ENCODE results near the gene PDE6A.

Gene PDE6A

DNA sequence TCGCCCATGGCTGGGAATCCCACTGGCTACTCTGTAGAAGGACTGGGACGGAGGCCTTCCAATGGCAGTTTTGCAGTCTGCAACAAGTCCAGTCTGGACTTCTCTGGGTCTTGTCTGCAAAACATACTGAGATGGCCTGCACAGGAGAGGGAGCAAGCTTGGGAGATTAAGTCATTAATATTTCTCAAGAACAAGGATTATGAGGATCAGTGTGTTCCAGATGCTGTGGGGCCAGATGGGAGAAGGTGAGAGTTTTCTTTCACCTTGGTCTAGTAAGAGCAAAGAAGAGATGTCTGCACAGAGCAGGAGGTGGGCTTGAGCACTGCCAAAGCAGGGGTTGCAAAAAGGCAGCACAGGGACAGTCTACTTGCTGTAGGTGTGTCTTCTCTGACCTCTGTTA, at the start of gene PDE6A:
TSS of gene PDE6A (minus strand) at position 128 of the 400 bp plus-strand sequence. CDS start at position 8, 120 bp downstream.
- H3K36me3 ChIP-seq (ENCODE audit: control insufficient read depth, insufficient read depth, low read length): no peaks in the 10 kb centered on the region
- no peaks in the 10 kb centered on the region for H3K27me3 ChIP-seq (ENCODE audit: control insufficient read depth, insufficient read depth, low read length)
- no peak within 1 kb of the TSS for H3K9ac ChIP-seq (ENCODE audit: low read length)
- no peak within 1 kb of the TSS for H3K4me3 ChIP-seq (ENCODE audit: low read length)
- H3K4me1 ChIP-seq (ENCODE audit: control insufficient read depth, insufficient read depth, low read length): peaks cover 4% of the 10 kb centered on the region
- no peaks in the 10 kb centered on the region for H3K9me3 ChIP-seq (ENCODE audit: control insufficient read depth, low read length)

DNA sequence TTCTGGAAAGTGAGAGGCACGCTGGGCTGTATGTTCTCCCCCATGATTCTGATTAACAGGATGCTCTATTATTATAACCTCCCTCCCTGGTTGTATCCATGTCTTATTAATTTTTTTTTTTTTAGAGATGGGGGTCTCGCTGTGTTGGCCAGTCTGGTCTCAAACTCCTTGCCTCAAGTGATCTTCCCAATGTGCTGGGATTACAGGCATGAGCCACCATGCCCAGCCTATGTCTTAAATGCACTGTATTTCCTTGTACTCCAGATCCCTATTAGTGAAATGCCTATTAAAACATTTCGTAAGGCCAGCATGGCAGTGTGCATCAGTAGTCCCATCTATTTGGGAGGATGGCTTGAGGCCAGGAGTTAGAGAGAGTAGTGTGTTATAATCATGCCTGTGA, 48.9 kb upstream of the PDE6A start:
- Histone ChIP-seq H3K9me3 (ENCODE audit: control insufficient read depth, low read length) (no peaks in the 10 kb centered on the region), H3K9ac (ENCODE audit: low read length) (no peak overlapping the region), H3K4me3 (ENCODE audit: low read length) (no peak overlapping the region), H3K4me1 (ENCODE audit: control insufficient read depth, insufficient read depth, low read length) (no peaks in the 10 kb centered on the region), H3K36me3 (ENCODE audit: control insufficient read depth, insufficient read depth, low read length) (no peaks in the 10 kb centered on the region), H3K27me3 (ENCODE audit: control insufficient read depth, insufficient read depth, low read length) (no peaks in the 10 kb centered on the region)

DNA sequence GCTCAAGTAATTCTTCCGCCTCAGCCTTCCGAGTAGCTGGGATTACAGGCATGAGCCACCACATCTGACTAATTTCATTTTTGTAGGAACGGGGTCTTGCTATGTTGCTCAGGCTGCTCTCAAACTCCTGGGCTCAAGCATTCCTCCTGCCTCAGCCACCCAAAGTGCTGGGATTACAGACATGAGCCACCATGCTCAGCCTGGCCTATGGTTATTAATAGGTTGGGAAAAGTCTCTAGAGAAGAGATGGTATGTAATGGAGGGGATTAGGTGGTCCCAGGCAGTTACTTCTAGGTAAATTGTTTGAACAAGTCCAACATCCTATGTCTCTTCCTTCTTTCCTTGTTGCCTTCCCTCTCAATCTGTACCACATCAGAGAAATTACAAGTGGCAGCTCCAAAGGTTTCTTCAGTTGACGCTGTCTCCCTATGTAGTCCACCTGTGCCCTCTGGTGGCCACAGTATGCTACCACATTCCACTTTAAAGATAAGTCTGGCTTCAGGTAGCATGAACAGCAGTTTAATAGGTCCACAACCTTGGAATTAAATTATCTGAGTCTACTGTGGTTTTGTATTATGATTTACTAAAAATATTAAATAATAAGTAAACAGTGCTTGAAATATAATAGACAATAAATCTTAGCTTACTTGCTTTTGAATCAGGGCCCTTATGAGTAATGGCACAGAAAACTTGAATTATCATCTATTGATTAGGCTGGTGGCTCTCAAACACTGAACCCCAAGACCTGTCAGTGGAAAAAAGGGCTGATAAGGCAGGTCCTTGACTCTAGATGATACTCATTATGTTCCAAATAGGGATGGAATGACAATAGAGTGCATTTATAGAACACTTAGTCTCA, 46.2 kb upstream of the PDE6A start:
- no peak overlapping the region for H3K9ac ChIP-seq (ENCODE audit: low read length)
- H3K36me3 ChIP-seq (ENCODE audit: control insufficient read depth, insufficient read depth, low read length): no peaks in the 10 kb centered on the region
- no peaks in the 10 kb centered on the region for H3K9me3 ChIP-seq (ENCODE audit: control insufficient read depth, low read length)
- no peak overlapping the region for H3K4me3 ChIP-seq (ENCODE audit: low read length)
- no peaks in the 10 kb centered on the region for H3K27me3 ChIP-seq (ENCODE audit: control insufficient read depth, insufficient read depth, low read length)
- no peaks in the 10 kb centered on the region for H3K4me1 ChIP-seq (ENCODE audit: control insufficient read depth, insufficient read depth, low read length)

DNA sequence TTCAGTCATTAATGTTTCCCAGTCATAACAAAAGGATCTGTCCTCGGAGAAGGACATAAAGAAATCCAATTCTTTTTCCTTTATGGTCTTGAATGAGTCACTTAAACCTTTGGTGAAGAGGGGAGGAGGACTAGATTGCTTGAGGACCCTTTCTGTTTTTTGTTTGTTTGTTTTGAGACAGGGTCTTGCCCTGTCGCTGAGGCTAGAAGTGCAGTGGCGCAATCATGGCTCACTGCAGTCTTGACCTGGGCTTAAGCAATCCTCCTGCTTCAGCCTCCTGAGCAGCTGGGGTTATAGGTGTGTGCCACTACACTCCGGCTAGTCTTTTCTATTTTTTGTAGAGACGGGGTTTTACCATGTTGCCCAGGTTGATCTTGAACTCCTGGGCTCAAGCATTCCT, 43.5 kb upstream of the PDE6A start:
- Histone ChIP-seq H3K27me3 (ENCODE audit: control insufficient read depth, insufficient read depth, low read length) (no peaks in the 10 kb centered on the region), H3K9me3 (ENCODE audit: control insufficient read depth, low read length) (no peaks in the 10 kb centered on the region), H3K4me1 (ENCODE audit: control insufficient read depth, insufficient read depth, low read length) (no peaks in the 10 kb centered on the region), H3K9ac (ENCODE audit: low read length) (no peak overlapping the region), H3K36me3 (ENCODE audit: control insufficient read depth, insufficient read depth, low read length) (no peaks in the 10 kb centered on the region), H3K4me3 (ENCODE audit: low read length) (no peak overlapping the region)

DNA sequence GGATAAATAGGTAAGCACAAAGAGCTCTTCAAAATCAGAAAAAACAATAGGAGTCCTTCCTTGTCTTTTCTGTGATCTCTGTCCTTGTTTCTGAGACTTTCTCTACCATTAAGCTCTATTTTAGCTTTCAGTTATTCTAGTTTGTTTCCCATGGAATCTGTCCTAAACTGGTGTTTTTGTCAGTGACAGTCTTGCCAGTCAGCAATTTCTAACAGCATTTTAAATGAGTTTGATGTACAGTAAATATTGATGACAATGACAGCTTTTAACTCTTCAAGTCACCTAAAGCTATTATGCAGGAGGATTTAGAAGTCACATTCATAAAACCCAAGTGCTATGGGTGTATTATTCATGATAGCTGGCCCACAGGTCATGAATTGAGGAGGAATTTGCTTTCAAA, 37.9 kb upstream of the PDE6A start:
- Histone ChIP-seq H3K27me3 (ENCODE audit: control insufficient read depth, insufficient read depth, low read length) (no peaks in the 10 kb centered on the region), H3K36me3 (ENCODE audit: control insufficient read depth, insufficient read depth, low read length) (no peaks in the 10 kb centered on the region), H3K9me3 (ENCODE audit: control insufficient read depth, low read length) (no peaks in the 10 kb centered on the region), H3K9ac (ENCODE audit: low read length) (no peak overlapping the region), H3K4me3 (ENCODE audit: low read length) (no peak overlapping the region), H3K4me1 (ENCODE audit: control insufficient read depth, insufficient read depth, low read length) (no peaks in the 10 kb centered on the region)

DNA sequence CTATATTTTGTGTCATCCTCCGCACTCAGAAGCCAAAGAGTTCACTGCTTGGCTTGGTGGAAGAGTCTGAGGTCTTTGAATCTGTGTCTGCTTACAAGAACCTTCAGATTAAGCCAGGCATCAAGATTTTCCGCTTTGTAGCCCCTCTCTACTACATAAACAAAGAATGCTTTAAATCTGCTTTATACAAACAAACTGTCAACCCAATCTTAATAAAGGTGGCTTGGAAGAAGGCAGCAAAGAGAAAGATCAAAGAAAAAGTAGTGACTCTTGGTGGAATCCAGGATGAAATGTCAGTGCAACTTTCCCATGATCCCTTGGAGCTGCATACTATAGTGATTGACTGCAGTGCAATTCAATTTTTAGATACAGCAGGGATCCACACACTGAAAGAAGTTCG, 36.6 kb upstream of the PDE6A start:
- Histone ChIP-seq H3K27me3 (ENCODE audit: control insufficient read depth, insufficient read depth, low read length) (no peaks in the 10 kb centered on the region), H3K9me3 (ENCODE audit: control insufficient read depth, low read length) (no peaks in the 10 kb centered on the region), H3K4me1 (ENCODE audit: control insufficient read depth, insufficient read depth, low read length) (no peaks in the 10 kb centered on the region), H3K9ac (ENCODE audit: low read length) (no peak overlapping the region), H3K36me3 (ENCODE audit: control insufficient read depth, insufficient read depth, low read length) (no peaks in the 10 kb centered on the region), H3K4me3 (ENCODE audit: low read length) (no peak overlapping the region)

DNA sequence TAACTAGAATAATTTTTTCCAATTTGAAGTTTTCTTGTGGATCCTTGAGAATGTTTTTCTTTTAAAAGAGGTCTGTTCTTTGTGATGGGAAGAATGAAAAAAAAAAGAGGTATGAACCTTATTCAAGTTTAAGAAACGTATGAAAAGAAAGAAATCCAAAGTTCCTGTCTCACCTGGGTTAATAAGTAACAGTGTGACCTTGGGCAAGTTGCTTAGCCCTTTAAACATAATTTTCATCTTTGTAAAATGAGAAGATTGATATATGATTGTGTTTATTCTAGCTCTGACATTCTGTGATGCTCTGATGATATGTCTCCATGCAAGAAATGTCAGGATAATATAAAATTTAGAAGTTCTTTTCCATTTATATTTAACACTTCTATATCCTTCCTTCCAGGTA, 35.3 kb upstream of the PDE6A start:
- Histone ChIP-seq H3K9ac (ENCODE audit: low read length) (no peak overlapping the region), H3K4me3 (ENCODE audit: low read length) (no peak overlapping the region), H3K36me3 (ENCODE audit: control insufficient read depth, insufficient read depth, low read length) (no peaks in the 10 kb centered on the region), H3K27me3 (ENCODE audit: control insufficient read depth, insufficient read depth, low read length) (no peaks in the 10 kb centered on the region), H3K9me3 (ENCODE audit: control insufficient read depth, low read length) (no peaks in the 10 kb centered on the region), H3K4me1 (ENCODE audit: control insufficient read depth, insufficient read depth, low read length) (no peaks in the 10 kb centered on the region)

DNA sequence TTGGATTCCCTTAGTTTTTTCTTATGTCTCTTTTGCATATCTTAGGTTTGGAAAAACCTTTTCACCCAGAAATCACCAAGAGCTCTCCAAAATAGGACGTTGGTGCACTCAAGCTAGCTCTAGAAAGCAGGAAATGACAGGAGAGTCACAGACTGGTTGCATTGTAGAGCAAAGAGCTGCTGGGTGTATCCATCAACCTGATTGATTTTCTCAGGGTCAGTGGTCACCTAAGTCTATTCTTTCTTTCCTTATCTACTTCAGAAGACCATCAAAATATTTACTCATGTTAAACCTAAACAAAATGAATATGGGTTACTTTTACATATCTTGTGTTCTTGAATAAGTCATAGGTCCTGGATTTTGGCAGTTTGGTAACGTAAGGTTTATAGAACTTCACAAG, 30.8 kb upstream of the PDE6A start:
- H3K4me1 ChIP-seq (ENCODE audit: control insufficient read depth, insufficient read depth, low read length): no peaks in the 10 kb centered on the region
- H3K9ac ChIP-seq (ENCODE audit: low read length): no peak overlapping the region
- H3K4me3 ChIP-seq (ENCODE audit: low read length): no peak overlapping the region
- no peaks in the 10 kb centered on the region for H3K27me3 ChIP-seq (ENCODE audit: control insufficient read depth, insufficient read depth, low read length)
- no peaks in the 10 kb centered on the region for H3K36me3 ChIP-seq (ENCODE audit: control insufficient read depth, insufficient read depth, low read length)
- no peaks in the 10 kb centered on the region for H3K9me3 ChIP-seq (ENCODE audit: control insufficient read depth, low read length)

DNA sequence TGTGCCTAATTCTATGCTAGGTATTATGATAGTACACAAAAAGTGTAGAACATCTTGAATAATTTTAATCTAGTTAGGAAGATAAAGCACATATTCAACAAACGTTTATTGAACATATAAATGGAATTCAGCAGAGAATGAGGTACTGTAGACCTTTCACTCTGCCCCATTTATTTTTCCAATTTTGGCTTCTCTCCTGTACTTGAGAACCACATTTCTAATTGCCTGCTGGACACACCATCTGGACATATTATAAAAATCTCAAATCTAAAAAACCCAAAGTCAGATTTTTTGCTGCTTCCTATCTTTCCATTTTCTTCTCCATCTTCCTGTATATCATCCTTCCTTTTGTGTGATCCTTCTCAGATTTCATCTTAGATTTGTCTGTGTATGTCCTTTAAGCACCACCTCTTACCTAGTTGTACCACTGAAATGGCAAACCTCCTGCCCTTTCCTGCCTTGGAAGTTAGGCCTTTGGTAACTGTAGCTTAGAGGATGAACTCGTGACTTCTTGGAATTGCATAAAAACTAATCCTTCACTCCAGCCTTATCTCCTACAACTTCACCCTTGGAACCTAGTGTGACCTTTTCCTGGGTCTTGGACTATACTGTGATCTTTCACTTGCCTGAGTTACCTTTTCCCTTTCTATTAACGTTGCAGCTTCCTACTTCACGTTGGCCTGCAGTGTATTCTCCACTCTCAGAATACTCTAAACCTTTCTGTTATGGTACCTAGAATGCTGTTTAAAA, 24.8 kb upstream of the PDE6A start:
- Histone ChIP-seq H3K9ac (ENCODE audit: low read length) (no peak overlapping the region), H3K27me3 (ENCODE audit: control insufficient read depth, insufficient read depth, low read length) (no peaks in the 10 kb centered on the region), H3K4me3 (ENCODE audit: low read length) (no peak overlapping the region), H3K9me3 (ENCODE audit: control insufficient read depth, low read length) (no peaks in the 10 kb centered on the region), H3K36me3 (ENCODE audit: control insufficient read depth, insufficient read depth, low read length) (no peaks in the 10 kb centered on the region), H3K4me1 (ENCODE audit: control insufficient read depth, insufficient read depth, low read length) (no peaks in the 10 kb centered on the region)

DNA sequence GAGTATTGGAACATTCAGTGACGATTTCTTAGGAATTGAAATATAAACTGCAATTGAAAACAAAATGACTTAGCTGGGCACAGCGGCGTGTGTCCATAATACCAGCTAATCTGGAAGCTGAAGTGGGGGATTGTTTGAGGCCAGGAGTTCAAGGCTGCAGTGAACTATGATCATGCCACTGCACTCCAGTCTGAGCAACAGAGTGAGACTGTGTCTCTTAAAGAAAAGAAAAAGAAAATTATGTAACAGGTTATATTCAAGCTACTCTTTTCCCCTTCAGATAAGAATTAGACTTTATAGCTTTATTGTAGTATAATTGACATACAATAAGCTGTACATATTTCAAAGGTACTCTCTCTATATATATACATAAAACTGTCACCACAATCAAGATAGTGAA, 22.4 kb upstream of the PDE6A start:
- H3K9ac ChIP-seq (ENCODE audit: low read length): no peak overlapping the region
- no peaks in the 10 kb centered on the region for H3K9me3 ChIP-seq (ENCODE audit: control insufficient read depth, low read length)
- no peaks in the 10 kb centered on the region for H3K4me1 ChIP-seq (ENCODE audit: control insufficient read depth, insufficient read depth, low read length)
- no peaks in the 10 kb centered on the region for H3K27me3 ChIP-seq (ENCODE audit: control insufficient read depth, insufficient read depth, low read length)
- H3K4me3 ChIP-seq (ENCODE audit: low read length): no peak overlapping the region
- no peaks in the 10 kb centered on the region for H3K36me3 ChIP-seq (ENCODE audit: control insufficient read depth, insufficient read depth, low read length)

DNA sequence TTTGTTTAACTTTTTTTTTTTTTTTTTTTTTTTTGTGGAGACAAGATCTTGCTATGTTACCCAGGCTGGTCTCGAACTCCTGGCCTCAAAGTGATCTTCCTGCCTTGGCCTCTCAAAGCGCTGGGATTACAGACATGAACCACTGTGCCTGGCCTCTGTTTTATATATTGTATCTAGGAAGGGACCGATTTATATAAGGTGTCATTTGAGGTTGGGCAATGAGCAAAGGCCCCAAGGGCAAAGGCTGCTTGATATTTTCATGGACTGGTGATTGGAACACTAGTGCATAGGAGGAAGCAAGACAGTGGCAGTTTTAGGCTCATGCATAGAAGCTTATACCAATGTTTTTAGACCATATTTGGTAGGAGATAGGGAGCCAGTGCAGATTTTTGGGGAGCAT, 19.1 kb upstream of the PDE6A start:
- peaks cover 14% of the 10 kb centered on the region for H3K4me1 ChIP-seq (ENCODE audit: control insufficient read depth, insufficient read depth, low read length)
- H3K36me3 ChIP-seq (ENCODE audit: control insufficient read depth, insufficient read depth, low read length): no peaks in the 10 kb centered on the region
- no peak overlapping the region for H3K4me3 ChIP-seq (ENCODE audit: low read length)
- no peak overlapping the region for H3K9ac ChIP-seq (ENCODE audit: low read length)
- no peaks in the 10 kb centered on the region for H3K9me3 ChIP-seq (ENCODE audit: control insufficient read depth, low read length)
- no peaks in the 10 kb centered on the region for H3K27me3 ChIP-seq (ENCODE audit: control insufficient read depth, insufficient read depth, low read length)

DNA sequence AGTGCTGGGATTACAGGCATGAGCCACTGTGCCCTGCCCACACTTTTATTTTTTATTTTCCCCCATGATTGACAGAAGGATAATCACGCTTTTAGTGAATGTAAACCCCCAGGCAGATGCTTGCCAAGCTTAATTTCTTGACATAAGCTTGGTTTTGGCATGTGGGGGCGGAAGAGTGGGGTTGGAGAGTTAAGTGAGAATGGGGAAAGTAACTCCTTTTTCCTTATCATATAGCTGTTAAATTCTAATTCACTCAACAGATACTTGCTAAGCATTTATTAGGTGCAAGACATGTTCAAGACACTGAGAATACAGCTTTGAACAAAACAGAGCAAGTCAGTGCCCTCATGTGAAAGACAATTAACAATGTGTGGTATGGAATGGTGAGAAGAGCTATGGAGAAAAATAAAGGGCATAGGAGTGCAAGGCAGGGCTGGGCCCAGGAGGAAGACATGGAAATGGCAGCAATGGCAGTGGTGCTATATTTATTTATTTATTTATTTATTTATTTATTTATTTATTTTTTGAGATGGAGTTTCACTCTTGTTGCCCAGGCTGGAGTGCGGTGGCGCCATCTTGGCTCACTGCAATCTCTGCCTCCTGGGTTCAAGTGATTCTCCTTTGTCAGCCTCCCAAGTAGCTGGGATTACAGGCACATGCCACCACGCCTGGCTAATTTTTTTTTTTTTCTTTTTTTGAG, 18.2 kb upstream of the PDE6A start:
- no peak overlapping the region for H3K9ac ChIP-seq (ENCODE audit: low read length)

More for the DNA sequence above, 18.2 kb upstream of the PDE6A start:
- H3K36me3 ChIP-seq (ENCODE audit: control insufficient read depth, insufficient read depth, low read length): no peaks in the 10 kb centered on the region
- no peaks in the 10 kb centered on the region for H3K27me3 ChIP-seq (ENCODE audit: control insufficient read depth, insufficient read depth, low read length)
- H3K4me1 ChIP-seq (ENCODE audit: control insufficient read depth, insufficient read depth, low read length): peaks cover 14% of the 10 kb centered on the region
- no peaks in the 10 kb centered on the region for H3K9me3 ChIP-seq (ENCODE audit: control insufficient read depth, low read length)
- H3K4me3 ChIP-seq (ENCODE audit: low read length): no peak overlapping the region

Measured in mucosa of stomach (tissue), 1 donor.